Transverse colon (tissue), 3 donors: ENCODE measurements around the gene NKAP.

ENCODE experiments used
- CTCF ChIP-seq, 5 experiments: fragments of 200-600 bp in 3 of 5; fragments of 450-650 bp in 2 of 5; sonication (generic) in 3 of 5; IDR thresholded peaks; 1 replicate in 2 of 5; 2 replicates in 3 of 5; pipeline ENCODE4 v1.5.1; 2016 to 2017; ENCODE audit warnings: antibody characterized with exemption in 5 of 5, inconsistent platforms in 3 of 5, mild to moderate bottlenecking in 2 of 5, moderate library complexity in 1 of 5
- EP300 ChIP-seq: sonication (generic); formaldehyde crosslinking; IDR thresholded peaks from one replicate; pipeline ENCODE4 v1.6.1; 2017; ENCODE audit warnings: antibody characterized with exemption, low read depth
- POLR2A ChIP-seq: fragments of 450-650 bp; IDR thresholded peaks from one replicate; pipeline ENCODE4 v1.6.1; 2016; ENCODE audit warnings: antibody characterized with exemption, mild to moderate bottlenecking, moderate library complexity

DNA sequence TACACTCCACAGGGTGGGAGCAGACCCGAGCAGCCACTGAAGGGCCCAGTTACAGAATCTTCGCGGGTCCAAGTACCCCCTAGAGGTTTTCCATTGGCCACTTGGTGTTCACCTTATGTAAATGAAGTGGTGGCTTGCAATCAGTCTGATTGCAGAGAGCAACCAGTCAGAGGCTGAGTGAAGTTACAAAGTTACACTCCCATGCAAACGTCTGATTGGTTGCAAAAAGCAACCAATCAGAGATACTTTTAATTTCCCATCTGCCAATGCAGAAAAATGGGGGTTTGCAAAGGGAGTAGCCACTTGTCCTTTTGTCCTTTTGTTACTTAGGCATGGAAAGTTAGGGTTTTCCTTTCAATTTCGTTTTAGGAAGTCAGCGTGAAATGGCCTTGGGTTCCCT, 27.0 kb upstream of the NKAP start:
- TF ChIP-seq CTCF (IDR thresholded peaks at IDR 0.05) (no peak), EP300 (no peak), POLR2A (no peak)
